NCI-H510A treated with DMSO at 0.1 percent for 48 hours (cell line): Measurements from ENCODE around the gene PKLR.
"Not testable (repeated sequence)": the region's sequence is repeated elsewhere in the genome, so short reads cannot be mapped to it uniquely, and the experiment has no call there.

Source experiments
- DNase-seq: peaks from one replicate; lab custom pipeline; 2025; lab: John Stamatoyannopoulos, UW

PKLR gene

DNA sequence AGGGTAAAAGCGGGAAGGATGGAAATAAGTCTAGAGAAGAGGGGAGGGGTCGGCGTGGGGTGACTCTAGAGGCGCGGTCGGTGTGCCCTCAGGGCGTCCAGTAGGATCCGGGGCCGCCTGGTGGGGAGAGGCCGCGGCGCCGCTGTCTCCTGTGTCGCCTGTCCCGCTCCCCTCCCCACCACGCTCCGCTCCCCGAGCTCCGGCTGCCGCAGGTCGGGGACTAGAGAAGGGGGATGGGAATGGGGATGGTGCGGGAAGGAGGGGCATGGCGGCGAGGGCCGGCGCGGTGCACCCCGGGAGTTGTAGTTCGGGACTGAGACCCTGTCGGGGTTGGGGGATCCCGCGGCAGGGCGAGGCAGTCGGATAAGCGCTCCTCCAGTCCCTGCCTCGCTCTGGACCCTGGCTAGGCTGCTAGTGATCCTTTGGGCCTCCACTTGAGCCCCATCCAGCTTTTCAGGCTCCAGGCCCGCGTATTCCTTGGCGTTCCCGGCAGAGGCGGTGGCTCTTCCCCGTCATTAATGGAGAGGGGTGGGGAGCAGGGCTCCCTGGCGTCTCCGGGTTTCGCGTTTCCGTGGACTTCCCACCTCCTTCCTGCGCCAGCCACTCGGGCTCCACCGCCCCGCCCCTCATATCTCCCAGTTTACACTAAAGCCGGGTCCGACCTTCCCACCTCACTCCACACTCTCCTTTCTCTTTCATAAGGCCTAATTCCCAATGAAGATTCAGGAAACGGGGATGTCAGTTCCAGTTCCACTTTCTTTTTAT is 45.8 kb downstream of the PKLR start, which contains the start of gene ENTREP3:
Gene ENTREP3, minus strand, starts transcription at position 241 of the 765 bp plus-strand sequence. CDS start 606 bp downstream, outside the sequence.
- peak; percentile 62 for DNase-seq

DNA sequence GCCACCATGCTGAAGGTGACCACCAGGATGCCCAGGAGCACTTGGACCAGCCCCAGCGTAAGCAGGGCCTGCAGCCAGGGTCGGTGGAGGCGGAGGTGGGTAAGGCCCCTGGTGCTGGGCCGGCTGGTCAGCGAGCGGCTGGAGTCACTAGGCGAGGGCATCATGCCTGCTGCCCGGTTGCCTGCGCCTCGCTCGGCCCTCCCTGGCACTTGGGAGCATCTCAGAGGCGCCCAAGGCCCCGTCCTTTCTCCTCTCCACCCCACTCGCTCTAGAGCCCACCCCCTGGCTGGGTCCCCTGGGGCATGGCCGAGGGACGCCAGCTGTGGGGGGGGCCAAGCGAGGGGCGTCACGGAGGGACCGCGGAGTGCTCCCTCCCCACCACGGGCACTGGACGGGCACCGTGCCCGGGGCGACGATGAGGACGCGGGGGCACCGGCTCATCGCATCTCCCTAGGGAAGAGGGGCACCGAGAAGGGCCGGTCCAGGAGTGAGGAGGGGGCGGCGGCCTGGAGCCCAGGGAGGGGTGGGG is 46.5 kb downstream of the PKLR start:
- DNase-seq, result no peak

DNA sequence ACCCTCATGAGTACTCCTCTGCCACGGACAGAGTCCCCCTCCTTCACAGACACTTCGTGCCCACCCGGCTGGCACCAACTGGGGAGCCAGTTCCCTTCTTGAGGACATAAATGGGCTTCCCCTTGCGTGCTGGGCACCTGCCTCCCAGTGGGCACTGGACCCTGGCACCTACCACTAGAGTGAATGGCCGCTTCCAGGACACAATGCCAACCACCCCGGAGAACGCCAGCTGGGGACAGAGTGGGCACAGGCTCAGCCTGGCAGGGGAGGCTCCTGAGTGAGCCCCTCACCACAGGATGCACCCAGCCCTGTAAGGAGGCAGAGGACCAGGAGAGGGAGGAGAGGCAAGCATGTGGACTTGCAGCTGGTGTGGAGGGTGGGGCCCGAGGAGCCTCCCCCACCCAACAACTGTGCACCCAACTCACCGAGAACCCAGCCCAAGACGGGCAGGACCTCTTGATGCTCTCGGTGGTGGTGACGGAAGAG is 47.0 kb downstream of the PKLR start:
- DNase-seq, result no peak

DNA sequence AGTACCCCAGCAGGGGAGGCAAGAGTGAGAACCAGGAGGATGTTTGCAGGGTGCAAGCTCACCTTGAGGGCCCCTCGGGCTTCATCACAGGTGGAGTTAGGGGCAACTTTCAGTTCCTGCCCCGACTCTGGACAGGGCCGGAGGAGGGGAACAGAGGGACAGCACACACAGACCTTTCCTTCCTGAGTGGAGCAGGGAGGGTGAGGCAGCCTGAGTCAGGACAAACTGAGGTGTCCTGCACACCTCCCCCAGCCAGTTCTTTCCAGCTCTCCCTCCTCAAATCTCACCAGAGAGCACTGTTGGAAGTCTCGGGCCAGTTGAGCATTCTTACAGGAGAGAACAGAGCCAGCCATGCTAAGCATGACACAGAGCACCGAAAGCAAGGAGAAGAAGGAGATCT is 47.4 kb downstream of the PKLR start:
- DNase-seq, result no peak

DNA sequence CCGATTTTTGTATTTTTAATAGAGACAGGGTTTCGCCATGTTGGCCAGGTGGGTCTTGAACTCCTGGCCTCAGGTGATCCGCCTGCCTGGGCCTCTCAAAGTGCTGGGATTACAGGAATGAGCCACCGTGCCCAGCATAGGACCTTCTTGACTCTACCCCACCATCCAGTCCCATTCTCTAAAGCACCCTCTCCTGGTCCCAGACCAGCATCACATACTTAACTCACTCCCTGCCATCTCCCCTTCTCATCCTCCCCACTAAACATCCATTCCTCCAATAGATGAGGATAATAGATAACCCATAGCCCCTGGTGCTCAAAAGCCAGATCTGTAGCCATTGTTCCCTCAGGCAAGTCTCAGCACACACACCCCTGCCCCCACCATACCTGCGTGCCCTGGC is 48.0 kb downstream of the PKLR start:
- no peak for DNase-seq

DNA sequence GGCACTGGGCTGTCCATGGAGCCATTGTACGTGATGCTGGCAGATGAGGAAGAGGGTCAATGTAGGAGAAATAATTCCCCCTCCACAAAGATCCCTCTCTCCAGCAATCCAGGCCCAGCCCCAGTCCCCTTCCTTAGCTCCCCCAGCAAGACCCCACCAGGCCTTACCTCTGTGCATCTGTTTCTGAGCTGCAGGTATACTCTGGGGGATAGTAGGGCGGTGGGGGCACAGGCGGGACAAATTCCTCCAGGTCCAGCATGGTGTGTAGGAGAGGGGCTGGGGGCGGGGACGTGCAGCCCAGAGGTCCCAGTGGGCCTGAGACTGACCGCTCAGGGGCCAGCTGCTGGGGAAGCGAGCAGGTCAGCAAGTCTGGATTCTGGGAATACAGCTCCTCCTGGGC is 49.7 kb downstream of the PKLR start:
- no peak for DNase-seq

DNA sequence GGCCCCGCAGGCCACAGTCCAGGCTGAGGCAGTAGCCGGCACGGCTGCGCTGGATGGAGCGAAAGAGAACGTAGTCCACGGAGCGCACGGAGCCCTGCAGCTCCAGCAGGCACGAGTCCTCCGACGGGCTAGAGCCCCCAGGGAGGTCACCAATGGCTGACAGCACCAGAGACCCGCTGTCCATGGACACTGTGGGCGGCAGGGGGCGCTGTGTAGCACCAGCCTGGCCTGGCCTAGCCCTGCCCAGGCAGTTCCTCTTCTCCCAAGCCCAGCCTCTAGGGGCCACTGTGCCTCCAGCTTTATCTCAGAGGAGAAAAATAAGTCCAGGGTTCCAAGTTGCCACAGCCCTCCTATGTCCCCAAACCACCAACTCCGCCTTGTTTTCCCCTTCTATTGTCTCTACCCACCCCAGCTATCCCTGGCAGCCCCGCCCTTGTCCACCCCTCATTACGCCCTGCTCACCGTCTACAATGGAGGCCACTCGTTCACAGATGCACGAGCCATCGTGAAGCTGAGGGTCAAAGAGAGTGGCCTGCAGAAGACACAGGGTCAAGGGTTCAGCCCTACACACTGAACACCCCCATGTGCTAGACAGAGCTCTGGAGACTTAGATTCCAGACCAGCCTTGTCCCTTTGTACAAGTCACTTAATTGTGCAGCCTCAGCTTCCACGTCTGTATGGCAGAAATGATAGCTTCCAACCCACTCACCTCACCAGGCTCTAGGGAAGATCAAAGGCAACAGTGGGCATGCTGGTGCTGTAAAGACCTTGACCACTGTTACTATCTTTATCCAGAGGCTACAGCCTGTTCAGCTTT is 50.4 kb downstream of the PKLR start:
- DNase-seq, result peak; percentile 92

DNA sequence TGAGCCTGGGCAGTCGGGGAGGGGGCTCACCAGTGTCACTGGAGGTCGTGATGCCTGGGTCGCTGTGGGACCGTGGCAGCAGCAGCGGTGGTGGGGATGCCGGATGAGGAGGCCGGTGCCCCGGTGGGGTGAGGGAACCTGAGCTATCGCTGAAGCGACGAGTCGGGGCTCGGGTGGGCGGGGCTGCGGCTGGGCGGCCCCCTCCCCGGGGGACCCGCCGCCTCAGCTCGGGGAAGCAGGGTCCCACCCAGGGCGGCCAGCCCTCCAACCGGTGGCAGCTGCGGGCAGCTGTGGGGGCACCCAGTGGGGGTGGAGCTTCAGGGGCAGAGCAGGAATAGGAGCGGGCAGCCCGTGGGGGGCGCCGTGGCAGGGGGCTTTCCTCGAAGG is 51.0 kb downstream of the PKLR start:
- no peak for DNase-seq

DNA sequence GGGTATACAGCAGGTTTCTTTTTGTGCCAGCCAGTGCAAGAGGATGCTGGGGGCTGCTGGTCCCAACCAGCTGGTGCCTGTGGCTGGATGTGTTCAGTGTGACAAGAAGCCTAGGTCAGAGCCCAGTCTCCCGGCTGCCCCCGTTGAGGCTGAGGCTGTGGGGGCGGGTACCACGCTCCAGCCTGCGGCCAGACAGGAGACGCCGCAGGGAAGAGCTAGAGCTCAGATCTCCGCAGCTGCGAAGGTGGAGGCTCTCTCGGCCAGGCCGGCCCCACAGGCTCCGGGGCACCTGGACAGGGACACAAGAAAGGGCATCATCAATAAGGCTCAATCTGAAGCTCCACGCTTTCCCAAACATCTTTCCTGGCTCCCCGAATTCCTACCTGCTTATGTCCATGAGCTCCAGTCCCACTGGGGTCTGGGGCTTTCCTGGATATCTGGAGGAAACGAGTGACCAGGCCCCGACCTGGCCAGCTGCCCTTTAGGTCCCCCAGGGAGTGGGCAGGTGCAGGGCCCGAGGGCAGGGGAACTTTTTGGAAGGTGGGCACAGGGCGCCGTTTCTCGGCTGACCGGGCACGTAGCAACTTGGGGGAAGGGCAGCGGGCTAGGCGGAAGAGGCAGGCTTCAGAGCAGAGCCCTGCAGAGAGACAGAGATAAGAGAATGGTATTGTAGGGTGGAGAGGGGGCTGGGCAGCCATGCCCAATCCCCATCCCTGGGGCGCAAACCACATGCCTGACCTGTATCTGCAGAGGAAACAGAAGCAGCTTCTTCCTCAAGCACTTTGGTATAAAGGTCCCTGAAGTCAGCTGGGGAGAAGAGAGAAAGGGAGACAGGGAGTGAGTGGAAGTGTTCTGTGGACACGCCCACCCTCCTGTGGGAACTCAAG is 53.3 kb downstream of the PKLR start:
- no peak for DNase-seq

DNA sequence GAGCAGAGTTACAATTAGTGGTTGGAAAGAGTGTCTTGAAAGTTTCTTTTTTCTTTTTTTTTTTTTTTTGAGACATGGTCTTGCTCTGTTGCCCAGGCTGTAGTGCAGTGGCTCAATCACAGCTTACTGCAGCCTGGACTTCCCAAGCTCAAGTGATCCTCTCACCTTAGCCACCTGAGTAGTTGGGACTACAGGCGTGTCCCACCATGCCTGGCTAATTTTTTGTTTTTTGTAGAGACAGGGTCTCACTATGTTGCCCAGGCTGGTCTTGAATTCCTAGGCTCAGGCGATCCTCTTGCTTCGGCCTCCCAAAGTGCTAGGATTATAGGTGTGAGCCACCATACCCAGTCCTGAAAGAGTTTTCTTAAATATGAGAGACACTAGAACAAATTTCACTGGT is 54.4 kb downstream of the PKLR start:
- DNase-seq, result not testable (repeated sequence)

DNA sequence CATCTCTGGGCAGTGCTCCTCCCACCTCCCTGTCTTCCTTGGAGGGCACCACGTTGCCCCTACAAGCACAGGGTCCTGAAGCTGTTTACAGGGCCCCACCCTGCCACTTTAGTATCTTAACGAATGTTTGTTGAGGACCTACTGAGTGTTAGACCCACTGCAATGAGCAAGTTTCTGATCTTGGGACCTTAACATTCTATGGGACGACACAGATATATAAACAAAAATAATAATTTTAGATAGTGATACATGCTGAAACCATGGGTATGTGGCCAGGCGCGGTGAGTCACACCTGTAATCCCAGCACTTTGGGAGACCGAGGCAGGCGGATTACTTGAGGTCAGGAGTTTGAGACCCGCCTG is 56.1 kb downstream of the PKLR start:
- no peak for DNase-seq

DNA sequence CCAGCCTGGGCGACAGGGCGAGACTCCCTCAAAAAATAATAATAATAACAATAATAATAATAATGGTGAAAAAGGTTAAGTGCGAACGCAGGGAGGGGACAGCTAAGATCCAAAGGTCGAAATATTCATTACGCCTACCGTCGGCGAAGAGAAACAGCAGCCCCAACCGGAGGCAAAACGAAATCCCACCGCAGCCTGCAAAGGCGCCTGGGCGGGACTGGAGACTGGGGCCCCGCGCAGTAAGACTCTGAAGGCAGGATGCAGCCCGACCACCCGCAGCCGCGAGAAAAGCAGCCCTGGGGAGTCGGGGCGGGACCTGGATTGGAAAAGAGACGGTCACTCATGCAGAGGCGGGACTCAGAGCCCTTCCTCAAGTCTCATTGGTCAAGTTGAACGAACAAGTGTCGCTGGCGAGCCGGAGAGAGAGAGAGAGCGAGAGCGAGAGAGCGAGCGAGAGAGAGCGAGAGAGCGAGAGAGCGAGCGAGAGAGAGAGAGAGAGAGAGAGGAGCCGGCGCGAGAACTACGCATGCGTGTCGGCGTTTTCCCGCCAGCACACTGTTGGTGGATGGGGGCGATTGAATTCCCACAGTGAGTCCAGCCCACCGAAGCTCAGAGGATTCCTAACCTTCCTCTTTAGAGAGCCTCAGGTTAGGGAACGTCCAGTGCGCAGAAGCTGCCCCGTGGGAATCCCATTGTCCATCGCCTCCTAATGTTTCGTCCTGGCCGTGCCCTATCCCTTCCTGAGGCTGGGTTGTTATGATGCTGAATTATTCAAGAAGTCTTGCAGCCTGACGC is 56.7 kb downstream of the PKLR start:
- DNase-seq, result peak; percentile 98

DNA sequence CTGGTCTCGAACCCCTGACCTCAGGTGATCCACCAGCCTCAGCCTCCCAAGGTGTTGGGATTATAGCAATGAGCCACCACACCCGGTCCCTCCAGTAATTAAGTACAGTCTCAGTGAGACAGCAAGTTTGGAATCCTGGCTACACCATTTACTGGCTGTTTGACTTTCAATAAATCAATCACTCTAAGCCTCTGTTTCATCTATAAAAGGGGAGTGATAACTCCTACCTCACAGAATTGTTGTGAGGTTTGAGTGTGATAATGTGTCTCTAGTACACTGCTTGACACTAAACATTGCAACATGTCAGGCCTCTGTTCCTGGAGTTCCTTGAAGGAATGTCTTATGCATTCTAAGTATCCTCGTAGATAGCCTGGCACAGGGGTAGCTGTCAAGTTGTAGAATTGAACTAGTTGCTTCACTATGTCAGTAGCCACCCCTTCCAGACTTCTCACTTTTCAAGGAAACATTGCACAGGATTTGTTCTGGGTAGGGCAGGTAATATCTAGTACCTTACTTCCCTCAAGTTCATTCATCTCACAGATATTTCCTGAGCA is 58.4 kb downstream of the PKLR start:
- DNase-seq, result no peak

DNA sequence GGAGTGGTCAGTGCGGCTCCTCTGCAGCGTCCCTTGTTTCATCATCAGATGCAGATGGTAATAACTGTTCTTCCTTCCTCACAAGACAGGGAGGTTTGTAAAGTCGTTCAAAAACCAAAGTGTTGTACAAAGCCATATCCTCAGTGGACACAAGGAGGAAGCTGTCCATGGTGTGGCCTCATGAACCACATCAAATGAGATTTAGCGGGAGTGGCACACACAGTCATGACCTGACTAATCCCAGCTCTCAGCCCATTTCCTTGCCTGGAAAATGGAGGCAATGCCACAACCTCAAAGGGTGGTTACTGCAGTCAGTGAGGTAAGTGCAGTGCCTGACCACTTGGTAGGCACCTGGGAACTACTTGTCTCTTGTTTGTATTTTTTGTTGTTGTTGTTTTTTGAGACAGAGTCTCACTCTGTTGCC is 59.4 kb downstream of the PKLR start:
- no peak for DNase-seq

DNA sequence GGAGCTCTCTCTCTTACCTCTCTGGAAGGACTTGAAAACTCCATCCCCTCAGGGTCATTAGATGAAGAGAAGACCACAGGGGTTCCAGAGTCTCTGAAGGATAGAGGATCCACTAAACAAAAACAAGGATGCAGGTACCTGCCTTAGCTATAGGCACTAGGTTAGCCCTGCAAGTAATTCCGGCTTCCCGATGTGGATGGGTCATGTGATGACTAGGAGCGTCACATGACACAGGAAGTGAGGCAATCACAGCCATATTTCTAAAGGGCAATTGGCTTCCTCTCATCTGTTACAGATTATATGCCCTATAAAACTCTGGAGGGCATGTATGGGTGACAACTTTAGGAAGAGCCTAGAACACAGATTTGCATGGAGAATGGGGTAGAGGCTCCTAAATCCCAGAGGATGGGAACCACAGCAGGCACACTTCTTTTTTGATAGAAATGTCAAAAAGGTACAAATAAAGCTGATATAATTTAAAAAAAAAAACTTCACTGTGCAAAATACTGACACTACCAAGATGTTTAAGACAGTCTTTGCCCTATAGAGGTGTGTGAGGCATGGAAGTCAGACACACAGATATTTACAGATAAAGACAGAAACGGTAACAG is 60.1 kb downstream of the PKLR start:
- peak; percentile 82 for DNase-seq
